Upper lobe of left lung (tissue), 4 donors: Measurements from ENCODE around the gene NAGPA.

Source experiments
- EP300 ChIP-seq, 4 donors: sonication (generic); formaldehyde crosslinking; IDR thresholded peaks; one replicate each; pipeline ENCODE4 v1.5.1; 2017; ENCODE audit warnings: antibody characterized with exemption in 4 of 4, control low read depth in 2 of 4
- POLR2A ChIP-seq, 4 donors: fragments of 450-650 bp; IDR thresholded peaks; one replicate each; pipeline ENCODE4 v1.5.1; 2016 to 2017; ENCODE audit warnings: antibody characterized with exemption in 4 of 4, mild to moderate bottlenecking in 2 of 4
- POLR2AphosphoS5 ChIP-seq, 2 donors: sonication (generic); formaldehyde crosslinking; IDR thresholded peaks; one replicate each; pipeline ENCODE4 v1.5.1; 2017; ENCODE audit warnings: antibody characterized with exemption in 2 of 2
- TF ChIP-seq, protein P1 (sequence below), 6 experiments: fragments of 450-650 bp in 4 of 6; fragments of 200-600 bp in 2 of 6; sonication (generic) in 2 of 6; IDR thresholded peaks; one replicate each; pipeline ENCODE4 v1.5.1; 2016 to 2019; ENCODE audit warnings: antibody characterized with exemption in 6 of 6

DNA sequence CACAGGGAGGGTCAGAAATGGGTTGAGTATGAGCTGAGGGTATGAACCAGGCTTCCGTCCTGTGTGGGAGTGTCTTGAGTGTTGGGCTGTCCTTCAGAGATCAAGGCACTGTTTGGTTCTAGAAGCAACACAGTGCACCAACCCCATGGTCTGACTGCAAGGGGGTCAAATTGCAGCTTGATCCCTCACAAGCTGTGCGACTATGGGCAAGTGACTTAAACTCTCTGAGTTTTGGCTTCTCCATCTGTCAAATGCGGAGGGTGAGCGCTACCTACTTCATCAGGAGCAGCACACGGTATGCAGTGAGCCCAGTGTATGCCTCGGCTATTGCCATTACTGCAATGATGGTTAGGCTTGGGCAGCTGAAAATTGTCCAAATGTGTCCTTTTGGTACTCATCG lies 54.6 kb downstream of the NAGPA start:
- TF ChIP-seq, protein P1, sequence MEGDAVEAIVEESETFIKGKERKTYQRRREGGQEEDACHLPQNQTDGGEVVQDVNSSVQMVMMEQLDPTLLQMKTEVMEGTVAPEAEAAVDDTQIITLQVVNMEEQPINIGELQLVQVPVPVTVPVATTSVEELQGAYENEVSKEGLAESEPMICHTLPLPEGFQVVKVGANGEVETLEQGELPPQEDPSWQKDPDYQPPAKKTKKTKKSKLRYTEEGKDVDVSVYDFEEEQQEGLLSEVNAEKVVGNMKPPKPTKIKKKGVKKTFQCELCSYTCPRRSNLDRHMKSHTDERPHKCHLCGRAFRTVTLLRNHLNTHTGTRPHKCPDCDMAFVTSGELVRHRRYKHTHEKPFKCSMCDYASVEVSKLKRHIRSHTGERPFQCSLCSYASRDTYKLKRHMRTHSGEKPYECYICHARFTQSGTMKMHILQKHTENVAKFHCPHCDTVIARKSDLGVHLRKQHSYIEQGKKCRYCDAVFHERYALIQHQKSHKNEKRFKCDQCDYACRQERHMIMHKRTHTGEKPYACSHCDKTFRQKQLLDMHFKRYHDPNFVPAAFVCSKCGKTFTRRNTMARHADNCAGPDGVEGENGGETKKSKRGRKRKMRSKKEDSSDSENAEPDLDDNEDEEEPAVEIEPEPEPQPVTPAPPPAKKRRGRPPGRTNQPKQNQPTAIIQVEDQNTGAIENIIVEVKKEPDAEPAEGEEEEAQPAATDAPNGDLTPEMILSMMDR (IDR thresholded peaks at IDR 0.05), result no peak
- TF ChIP-seq POLR2AphosphoS5 (IDR thresholded peaks at IDR 0.05), result no peak
- TF ChIP-seq EP300 (IDR thresholded peaks at IDR 0.05), result no peak
- TF ChIP-seq POLR2A (IDR thresholded peaks at IDR 0.05), result no peak
